HG03575 (cell line): Measurements from ENCODE around the gene WDFY4.

ENCODE experiments used
- ATAC-seq: cut with Tn5 transposase; IDR thresholded peaks from one replicate; pipeline ENCODE4 v1.9.1; 2021; ENCODE audit not compliant: unreplicated experiment, insufficient number of reproducible peaks, low FRiP score; ENCODE audit errors: extremely low read depth

The WDFY4 gene

GRCh38 chr10:48765039-48765438 lies 80.4 kb downstream of the WDFY4 start:
- no peak for ATAC-seq

- ATAC-seq = no peak
Measured at GRCh38 chr10:48765527-48765926, 80.9 kb downstream of the WDFY4 start.

- no peak for ATAC-seq
Measured at GRCh38 chr10:48767373-48768143, 82.9 kb downstream of the WDFY4 start.

- ATAC-seq = no peak
Measured at GRCh38 chr10:48768144-48768766, 83.6 kb downstream of the WDFY4 start.

- ATAC-seq = no peak
Measured at GRCh38 chr10:48768926-48769325, 84.3 kb downstream of the WDFY4 start.

- ATAC-seq = no peak
Measured at GRCh38 chr10:48769706-48770435, 85.2 kb downstream of the WDFY4 start.

- no peak for ATAC-seq
Measured at GRCh38 chr10:48770561-48771089, 86.0 kb downstream of the WDFY4 start.

GRCh38 chr10:48771234-48771633 lies 86.6 kb downstream of the WDFY4 start:
- ATAC-seq = no peak

GRCh38 chr10:48772059-48772458 lies 87.4 kb downstream of the WDFY4 start:
- ATAC-seq = no peak

- ATAC-seq = no peak
Measured at GRCh38 chr10:48773580-48773979, 88.9 kb downstream of the WDFY4 start.

- no peak for ATAC-seq
Measured at GRCh38 chr10:48774416-48775205, 89.9 kb downstream of the WDFY4 start.

- ATAC-seq = no peak
Measured at GRCh38 chr10:48775206-48775517, 90.5 kb downstream of the WDFY4 start.

GRCh38 chr10:48776005-48776522 lies 91.4 kb downstream of the WDFY4 start:
- no peak for ATAC-seq

- no peak for ATAC-seq
Measured at GRCh38 chr10:48776528-48776927, 91.9 kb downstream of the WDFY4 start.

- no peak for ATAC-seq
Measured at GRCh38 chr10:48777110-48777509, 92.4 kb downstream of the WDFY4 start.

- no peak for ATAC-seq
Measured at GRCh38 chr10:48778193-48778857, 93.7 kb downstream of the WDFY4 start.

- no peak for ATAC-seq
Measured at GRCh38 chr10:48779077-48779476, 94.4 kb downstream of the WDFY4 start.

- no peak for ATAC-seq
Measured at GRCh38 chr10:48779546-48780152, 95.0 kb downstream of the WDFY4 start.
